Nephron progenitor cell (in vitro differentiated cells): ENCODE results near the gene MTRF1.

Source experiments
- DNase-seq: peaks from one replicate; pipeline ENCODE4 v3.0.0; 2021
- H3K27ac Mint-ChIP-seq: 2 replicates; pipeline ENCODE4 v1.8.0; 2021; ENCODE audit warnings: mild to moderate bottlenecking, moderate library complexity, mixed read lengths
- H3K27me3 Mint-ChIP-seq: 2 replicates; pipeline ENCODE4 v1.8.0; 2021; ENCODE audit warnings: mild to moderate bottlenecking, low read depth, mixed read lengths; ENCODE audit not compliant: poor library complexity
- H3K36me3 Mint-ChIP-seq: 2 replicates; pipeline ENCODE4 v1.8.0; 2021; ENCODE audit warnings: low read depth, mixed read lengths
- H3K4me1 Mint-ChIP-seq: 2 replicates; pipeline ENCODE4 v1.8.0; 2021; ENCODE audit warnings: mixed read lengths
- H3K4me3 Mint-ChIP-seq: 2 replicates; pipeline ENCODE4 v1.8.0; 2021; ENCODE audit warnings: mild to moderate bottlenecking, moderate library complexity, mixed read lengths
- H3K9me3 Mint-ChIP-seq: 2 replicates; pipeline ENCODE4 v1.8.0; 2021; ENCODE audit warnings: mild to moderate bottlenecking, moderate library complexity, mixed read lengths
- TF ChIP-seq, protein P1 (sequence below): fragments of 200-600 bp; sonication (generic); IDR thresholded peaks from 2 replicates; pipeline ENCODE4 v1.5.0; 2021; ENCODE audit warnings: antibody characterized with exemption

MTRF1 gene

DNA sequence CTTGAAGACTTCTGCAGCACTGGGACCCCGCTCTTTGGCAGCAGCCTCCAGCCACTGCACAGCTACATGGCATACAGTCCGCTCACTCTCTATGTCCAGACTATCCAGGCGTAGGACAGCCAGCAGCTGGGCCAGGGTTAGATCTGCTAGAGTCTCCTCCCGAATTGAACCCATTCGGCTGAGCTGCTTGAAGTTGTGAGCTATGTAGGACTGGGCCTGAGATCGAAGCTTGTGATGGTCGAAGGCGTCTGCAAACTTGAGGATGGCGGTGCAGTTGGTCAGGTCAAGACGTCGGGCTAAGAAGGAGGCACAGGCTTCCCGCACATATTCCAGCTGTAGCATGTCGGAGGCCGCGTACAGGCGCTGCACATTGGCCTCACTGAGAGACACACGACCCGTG is 69.9 kb downstream of the MTRF1 start:
- peaks cover 7% of the 10 kb centered on the region for H3K27me3 Mint-ChIP-seq
- H3K27ac Mint-ChIP-seq = no peak overlapping the region
- TF ChIP-seq, protein P1, sequence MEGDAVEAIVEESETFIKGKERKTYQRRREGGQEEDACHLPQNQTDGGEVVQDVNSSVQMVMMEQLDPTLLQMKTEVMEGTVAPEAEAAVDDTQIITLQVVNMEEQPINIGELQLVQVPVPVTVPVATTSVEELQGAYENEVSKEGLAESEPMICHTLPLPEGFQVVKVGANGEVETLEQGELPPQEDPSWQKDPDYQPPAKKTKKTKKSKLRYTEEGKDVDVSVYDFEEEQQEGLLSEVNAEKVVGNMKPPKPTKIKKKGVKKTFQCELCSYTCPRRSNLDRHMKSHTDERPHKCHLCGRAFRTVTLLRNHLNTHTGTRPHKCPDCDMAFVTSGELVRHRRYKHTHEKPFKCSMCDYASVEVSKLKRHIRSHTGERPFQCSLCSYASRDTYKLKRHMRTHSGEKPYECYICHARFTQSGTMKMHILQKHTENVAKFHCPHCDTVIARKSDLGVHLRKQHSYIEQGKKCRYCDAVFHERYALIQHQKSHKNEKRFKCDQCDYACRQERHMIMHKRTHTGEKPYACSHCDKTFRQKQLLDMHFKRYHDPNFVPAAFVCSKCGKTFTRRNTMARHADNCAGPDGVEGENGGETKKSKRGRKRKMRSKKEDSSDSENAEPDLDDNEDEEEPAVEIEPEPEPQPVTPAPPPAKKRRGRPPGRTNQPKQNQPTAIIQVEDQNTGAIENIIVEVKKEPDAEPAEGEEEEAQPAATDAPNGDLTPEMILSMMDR = no peak
- no peak for DNase-seq
- H3K9me3 Mint-ChIP-seq = peaks cover 39% of the 10 kb centered on the region
- H3K4me1 Mint-ChIP-seq = peaks cover 22% of the 10 kb centered on the region
- peaks cover 51% of the 10 kb centered on the region for H3K36me3 Mint-ChIP-seq
- peak overlapping the region; percentile 91 for H3K4me3 Mint-ChIP-seq

DNA sequence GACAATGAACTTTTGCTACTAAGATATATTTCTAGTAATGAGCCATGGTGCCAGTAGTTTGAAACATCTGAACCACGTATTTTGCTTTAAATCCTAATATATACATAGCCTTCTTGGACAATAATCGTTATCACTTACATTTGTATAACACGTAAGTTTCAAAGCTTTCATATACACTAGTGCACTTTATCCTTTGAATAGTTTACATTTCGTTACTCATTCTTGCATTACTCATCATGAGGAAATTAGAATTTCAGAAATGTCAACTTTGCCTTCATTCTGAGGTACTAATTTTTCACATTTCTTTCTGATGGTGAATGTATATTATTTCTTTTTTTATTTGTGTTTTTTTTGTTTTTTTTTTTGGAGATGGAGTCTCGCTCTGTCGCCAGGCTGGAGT is 74.8 kb downstream of the MTRF1 start:
- no peak overlapping the region for H3K27ac Mint-ChIP-seq
- no peak for DNase-seq
- TF ChIP-seq, protein P1 = no peak
- peaks cover 12% of the 10 kb centered on the region for H3K4me1 Mint-ChIP-seq
- H3K9me3 Mint-ChIP-seq = peaks cover 28% of the 10 kb centered on the region
- no peak overlapping the region for H3K4me3 Mint-ChIP-seq
- peaks cover 3% of the 10 kb centered on the region for H3K27me3 Mint-ChIP-seq
- peaks cover 43% of the 10 kb centered on the region for H3K36me3 Mint-ChIP-seq

DNA sequence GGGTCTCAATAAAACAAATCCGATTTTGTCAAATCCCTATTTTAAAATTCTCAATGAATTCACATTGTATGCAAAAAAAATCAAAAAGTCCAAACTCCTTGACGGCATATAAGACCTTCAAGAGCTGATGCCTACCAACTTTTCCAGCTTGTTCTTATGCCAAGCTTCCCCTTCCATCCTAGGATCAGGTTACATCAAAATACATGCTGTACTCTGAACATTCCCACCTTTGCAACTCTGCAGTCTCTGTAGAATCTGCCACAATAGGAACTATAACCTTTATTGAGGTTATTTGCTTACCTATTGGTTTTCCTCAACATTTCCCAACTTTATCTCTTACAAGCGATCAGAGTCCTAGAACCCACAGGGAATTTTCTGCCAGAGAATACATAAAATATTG is 76.9 kb downstream of the MTRF1 start:
- Mint-ChIP-seq H3K27ac (no peak overlapping the region), H3K9me3 (peaks cover 9% of the 10 kb centered on the region), H3K36me3 (peaks cover 22% of the 10 kb centered on the region), H3K27me3 (no peaks in the 10 kb centered on the region), H3K4me3 (no peak overlapping the region), H3K4me1 (no peaks in the 10 kb centered on the region)
- no peak for DNase-seq
- TF ChIP-seq, protein P1 = no peak

DNA sequence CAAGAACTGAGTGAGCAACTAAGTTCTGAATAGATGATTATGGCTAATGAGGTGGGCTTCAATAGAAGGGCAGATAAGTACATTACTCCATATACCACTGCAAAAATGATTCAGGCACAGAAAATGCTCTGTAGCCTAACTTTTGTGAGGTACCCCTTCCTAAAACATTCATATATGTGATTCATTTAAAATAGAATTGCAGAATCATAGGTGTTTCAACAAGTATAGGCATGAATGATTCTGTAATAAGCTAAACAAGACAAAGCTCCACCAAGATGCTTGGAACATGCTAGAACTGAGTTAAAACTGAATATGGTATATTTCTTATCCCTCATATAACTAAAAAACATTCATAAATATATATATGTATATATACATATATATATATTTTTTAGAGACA is 81.1 kb downstream of the MTRF1 start:
- Mint-ChIP-seq H3K27me3 (no peaks in the 10 kb centered on the region), H3K27ac (no peak overlapping the region), H3K36me3 (peaks cover 16% of the 10 kb centered on the region), H3K9me3 (peaks cover 10% of the 10 kb centered on the region), H3K4me1 (no peaks in the 10 kb centered on the region), H3K4me3 (no peak overlapping the region)
- TF ChIP-seq, protein P1 = no peak
- no peak for DNase-seq

DNA sequence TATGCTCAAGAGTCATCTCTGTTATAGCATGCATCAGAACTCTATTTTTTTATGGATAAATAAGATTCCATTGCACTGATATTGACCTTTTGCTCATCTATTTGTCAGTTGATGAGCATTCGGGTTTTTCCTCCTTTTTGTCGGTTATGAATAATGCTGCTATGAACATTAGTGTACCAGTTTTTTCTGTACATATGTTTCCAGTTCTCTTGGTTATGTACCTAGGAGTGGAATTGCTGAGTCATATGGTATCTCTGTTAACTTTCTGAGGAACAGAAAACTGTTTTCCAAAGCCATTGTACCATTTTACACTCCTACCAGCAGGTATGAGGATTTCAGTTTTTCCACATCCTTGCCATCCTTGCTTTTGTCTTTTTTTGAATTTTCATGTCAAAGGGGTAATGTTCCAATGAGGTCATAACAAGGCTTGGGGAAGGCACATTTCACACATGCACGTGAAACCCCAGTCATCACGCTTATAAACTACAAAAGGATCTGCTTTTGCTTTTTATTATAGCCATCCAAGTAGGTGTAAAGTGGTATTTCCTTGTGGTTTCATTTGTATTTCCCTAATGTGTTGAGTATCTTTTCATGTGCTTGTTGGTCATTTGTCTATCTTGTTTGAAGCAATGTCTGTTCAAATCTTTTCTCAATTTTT is 83.7 kb downstream of the MTRF1 start:
- peaks cover 35% of the 10 kb centered on the region for H3K9me3 Mint-ChIP-seq
- H3K4me1 Mint-ChIP-seq = no peaks in the 10 kb centered on the region
- peaks cover 40% of the 10 kb centered on the region for H3K36me3 Mint-ChIP-seq
- H3K4me3 Mint-ChIP-seq = no peak overlapping the region
- DNase-seq = no peak
- TF ChIP-seq, protein P1 = no peak
- no peak overlapping the region for H3K27ac Mint-ChIP-seq
- peaks cover 2% of the 10 kb centered on the region for H3K27me3 Mint-ChIP-seq

DNA sequence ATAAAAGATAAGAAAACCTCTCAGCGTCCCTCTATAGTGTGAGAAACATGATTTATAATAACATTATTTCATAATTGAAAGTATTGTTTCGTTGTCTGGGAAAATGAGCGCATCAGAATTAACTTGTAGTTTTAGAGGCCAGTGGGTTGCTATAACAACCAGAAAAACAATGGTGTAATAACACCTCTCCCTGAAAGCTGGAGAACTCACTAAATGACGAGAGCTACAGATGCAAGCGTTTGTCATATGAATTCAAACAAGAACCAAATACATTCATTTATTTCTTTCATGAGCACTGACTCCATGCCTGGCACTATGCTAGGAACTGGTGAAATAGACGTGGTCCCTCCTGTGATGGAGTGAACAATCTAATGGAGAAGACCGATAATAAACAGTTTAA is 85.3 kb downstream of the MTRF1 start:
- Mint-ChIP-seq H3K27ac (no peak overlapping the region), H3K4me3 (no peak overlapping the region), H3K27me3 (peaks cover 2% of the 10 kb centered on the region), H3K9me3 (peaks cover 49% of the 10 kb centered on the region), H3K4me1 (no peaks in the 10 kb centered on the region), H3K36me3 (peaks cover 50% of the 10 kb centered on the region)
- no peak for DNase-seq
- TF ChIP-seq, protein P1 = no peak
